GM13977 (cell line): ENCODE measurements around the gene C2CD2.

ENCODE experiments used
- DNase-seq: peaks from one replicate; pipeline ENCODE4 v3.0.0; 2012; ENCODE audit warnings: low spot score
- CTCF ChIP-seq: IDR thresholded peaks from 2 replicates; pipeline ENCODE4 v1.5.1; 2012; ENCODE audit warnings: mild to moderate bottlenecking, control low read depth; ENCODE audit not compliant: insufficient read depth; ENCODE audit errors: extremely low read depth, missing control alignments
- in situ Hi-C: fragments of 300-500 bp; cut with MboI; formaldehyde crosslinking; loops from one replicate; pipeline ENCODE4 v1.12.0; 2022; ENCODE audit warnings: low sequenced_read_pairs, low pct_unique_long_range_greater_than_20kb, mixed read lengths, inconsistent platforms; ENCODE audit not compliant: unreplicated experiment

The C2CD2 gene

GRCh38 chr21:41923186-41923585, 30.6 kb downstream of the C2CD2 start:
- no peak for TF ChIP-seq CTCF
- in situ Hi-C loops: no loop called here

GRCh38 chr21:41921021-41921420, 32.8 kb downstream of the C2CD2 start:
- no peak for DNase-seq
- TF ChIP-seq CTCF: no peak
- in situ Hi-C loops: no loop called here

More at GRCh38 chr21:41923186-41923585, 30.6 kb downstream of the C2CD2 start:
- DNase-seq: no peak

GRCh38 chr21:41920476-41920875, 33.3 kb downstream of the C2CD2 start:
- DNase-seq: no peak
- in situ Hi-C loops: no loop called here
- no peak for TF ChIP-seq CTCF

- in situ Hi-C loops: no loop called here
- no peak for TF ChIP-seq CTCF
- DNase-seq: no peak
Measured at GRCh38 chr21:41919666-41920398, 34.0 kb downstream of the C2CD2 start.

GRCh38 chr21:41918561-41919358, 35.1 kb downstream of the C2CD2 start:
- no peak for DNase-seq
- no peak for TF ChIP-seq CTCF
- in situ Hi-C loops: no loop called here

GRCh38 chr21:41917531-41917930, 36.3 kb downstream of the C2CD2 start:
- no peak for TF ChIP-seq CTCF
- no peak for DNase-seq
- in situ Hi-C loops: no loop called here
